Omental fat pad (tissue), 4 donors: ENCODE measurements around the gene APOL6. TPM values are rescaled to one million over a fixed set of nuclear protein-coding genes. Genes with fewer than 3 reads are reported as not detected.

Experiments used
- ATAC-seq: fragments of 150-250 bp; one replicate; pipeline ENCODE4 v1.9.1; 2016; ENCODE audit warnings: mild to moderate bottlenecking, moderate library complexity; ENCODE audit not compliant: low FRiP score
- DNase-seq: peaks from one replicate; pipeline ENCODE4 v3.0.0-alpha.2; 2019; ENCODE audit warnings: low spot score
- total RNA-seq, 4 donors: library from RNA; depleted of rRNA; stranded (reverse); fragments of >200 nt; gene quantifications; one replicate each; pipeline ENCODE4 v1.1.0, GENCODE V29; 2016
- TF ChIP-seq, protein P1 (sequence below), 3 donors: fragments of 450-650 bp; IDR thresholded peaks; one replicate each; pipeline ENCODE4 v1.5.1; 2016 to 2017; ENCODE audit warnings: antibody characterized with exemption in 3 of 3, mild to moderate bottlenecking in 3 of 3, moderate library complexity in 2 of 3

The APOL6 gene
- total RNA-seq, 4 donors from 2014 or later: 53.8 to 104 (median 75.1) TPM

DNA sequence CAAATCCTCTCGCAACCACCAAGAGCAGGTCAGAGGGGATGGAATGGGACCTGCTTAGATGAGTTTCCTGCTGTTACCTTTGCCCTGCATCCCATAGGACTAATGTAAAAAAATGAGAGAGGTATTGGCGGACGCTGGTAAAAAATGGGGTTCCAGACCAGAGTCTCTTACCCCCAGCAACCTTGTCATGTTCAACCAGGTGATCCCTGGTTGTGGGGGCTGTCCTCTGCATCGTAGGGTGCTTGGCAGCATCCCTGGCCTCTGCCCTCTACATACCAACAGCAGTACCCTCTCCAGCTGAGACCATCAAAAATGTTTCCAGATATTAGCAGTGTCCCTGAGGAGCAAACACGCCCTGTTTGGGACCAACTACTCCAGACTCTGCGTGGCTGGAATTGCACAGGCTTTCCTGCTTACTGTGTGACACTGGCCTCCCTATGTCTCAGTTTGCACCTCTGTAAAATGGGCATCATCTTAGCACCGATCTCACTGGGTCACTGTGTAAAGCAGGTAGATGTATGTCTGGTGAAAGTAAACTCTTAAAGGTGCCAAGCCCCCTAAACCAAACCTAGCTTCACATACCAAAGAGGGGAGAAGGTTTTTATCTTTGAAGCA lies 1.5 kb downstream of the APOL6 start:
- no peak for ATAC-seq
- no peak for DNase-seq
- TF ChIP-seq, protein P1, sequence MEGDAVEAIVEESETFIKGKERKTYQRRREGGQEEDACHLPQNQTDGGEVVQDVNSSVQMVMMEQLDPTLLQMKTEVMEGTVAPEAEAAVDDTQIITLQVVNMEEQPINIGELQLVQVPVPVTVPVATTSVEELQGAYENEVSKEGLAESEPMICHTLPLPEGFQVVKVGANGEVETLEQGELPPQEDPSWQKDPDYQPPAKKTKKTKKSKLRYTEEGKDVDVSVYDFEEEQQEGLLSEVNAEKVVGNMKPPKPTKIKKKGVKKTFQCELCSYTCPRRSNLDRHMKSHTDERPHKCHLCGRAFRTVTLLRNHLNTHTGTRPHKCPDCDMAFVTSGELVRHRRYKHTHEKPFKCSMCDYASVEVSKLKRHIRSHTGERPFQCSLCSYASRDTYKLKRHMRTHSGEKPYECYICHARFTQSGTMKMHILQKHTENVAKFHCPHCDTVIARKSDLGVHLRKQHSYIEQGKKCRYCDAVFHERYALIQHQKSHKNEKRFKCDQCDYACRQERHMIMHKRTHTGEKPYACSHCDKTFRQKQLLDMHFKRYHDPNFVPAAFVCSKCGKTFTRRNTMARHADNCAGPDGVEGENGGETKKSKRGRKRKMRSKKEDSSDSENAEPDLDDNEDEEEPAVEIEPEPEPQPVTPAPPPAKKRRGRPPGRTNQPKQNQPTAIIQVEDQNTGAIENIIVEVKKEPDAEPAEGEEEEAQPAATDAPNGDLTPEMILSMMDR (IDR thresholded peaks at IDR 0.05): no peak

DNA sequence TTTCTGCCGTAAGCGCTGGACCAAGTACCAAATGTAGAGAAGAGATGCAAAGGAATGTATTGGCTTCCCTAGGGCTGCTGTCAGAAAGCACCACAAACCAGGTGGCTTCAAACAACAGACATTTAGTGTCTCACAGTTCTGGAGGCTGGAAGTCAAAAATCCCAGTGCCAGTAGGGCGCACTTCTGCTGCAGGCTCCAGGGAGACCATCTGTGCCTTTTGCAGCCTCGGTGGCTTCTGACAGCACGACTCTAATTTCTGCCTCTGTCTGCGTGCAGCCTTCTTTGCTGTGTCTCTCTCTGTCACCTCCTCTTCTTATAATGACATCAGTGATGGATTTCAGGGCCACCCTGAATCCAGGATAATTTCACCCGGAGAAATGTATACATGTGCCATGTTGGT lies 2.8 kb downstream of the APOL6 start:
- no peak for DNase-seq
- TF ChIP-seq, protein P1 (IDR thresholded peaks at IDR 0.05): no peak
- no peak for ATAC-seq

DNA sequence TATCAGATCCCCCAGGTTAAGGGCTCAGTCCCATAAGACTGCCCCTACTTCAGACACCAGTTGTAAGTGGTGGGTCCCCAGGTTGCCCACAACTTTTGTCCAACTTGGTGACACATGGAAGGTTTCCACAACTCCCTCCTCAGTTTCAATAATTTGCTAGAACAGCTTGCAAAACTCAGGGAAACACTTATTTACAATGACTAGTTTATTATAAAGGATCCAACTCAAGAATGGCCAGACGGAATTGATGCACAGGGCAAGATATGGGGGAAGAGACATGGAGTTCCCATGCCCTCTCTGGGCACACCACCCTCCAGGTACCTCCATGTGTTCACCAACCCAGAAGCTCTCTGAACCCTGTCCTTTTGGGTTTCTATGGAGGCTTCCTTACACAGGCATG lies 5.6 kb downstream of the APOL6 start:
- ATAC-seq: no peak
- TF ChIP-seq, protein P1 (IDR thresholded peaks at IDR 0.05): no peak
- no peak for DNase-seq

DNA sequence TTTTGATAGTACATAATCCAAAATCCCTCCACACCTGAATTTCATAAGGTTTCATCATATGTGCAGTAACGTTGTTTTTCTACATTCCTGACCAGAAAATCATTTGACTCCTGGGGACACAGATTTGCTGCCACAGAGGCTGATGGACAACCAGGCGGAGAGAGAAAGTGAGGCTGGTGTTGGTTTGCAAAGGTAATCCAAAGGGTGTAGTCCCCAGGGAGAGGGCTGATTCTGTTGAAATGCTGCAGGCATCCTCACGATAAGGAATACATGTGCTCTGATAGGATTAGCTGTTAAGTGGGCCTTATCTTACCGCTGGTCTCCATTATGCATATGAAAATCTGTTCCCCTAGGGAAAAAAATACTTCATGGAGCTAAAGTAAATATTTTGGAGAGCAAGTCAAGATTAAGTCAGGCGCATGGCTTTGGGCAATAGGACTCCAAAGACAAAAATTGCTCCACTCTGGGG lies 8.1 kb downstream of the APOL6 start:
- ATAC-seq (no peak), DNase-seq (no peak)
- TF ChIP-seq, protein P1 (IDR thresholded peaks at IDR 0.05): no peak

DNA sequence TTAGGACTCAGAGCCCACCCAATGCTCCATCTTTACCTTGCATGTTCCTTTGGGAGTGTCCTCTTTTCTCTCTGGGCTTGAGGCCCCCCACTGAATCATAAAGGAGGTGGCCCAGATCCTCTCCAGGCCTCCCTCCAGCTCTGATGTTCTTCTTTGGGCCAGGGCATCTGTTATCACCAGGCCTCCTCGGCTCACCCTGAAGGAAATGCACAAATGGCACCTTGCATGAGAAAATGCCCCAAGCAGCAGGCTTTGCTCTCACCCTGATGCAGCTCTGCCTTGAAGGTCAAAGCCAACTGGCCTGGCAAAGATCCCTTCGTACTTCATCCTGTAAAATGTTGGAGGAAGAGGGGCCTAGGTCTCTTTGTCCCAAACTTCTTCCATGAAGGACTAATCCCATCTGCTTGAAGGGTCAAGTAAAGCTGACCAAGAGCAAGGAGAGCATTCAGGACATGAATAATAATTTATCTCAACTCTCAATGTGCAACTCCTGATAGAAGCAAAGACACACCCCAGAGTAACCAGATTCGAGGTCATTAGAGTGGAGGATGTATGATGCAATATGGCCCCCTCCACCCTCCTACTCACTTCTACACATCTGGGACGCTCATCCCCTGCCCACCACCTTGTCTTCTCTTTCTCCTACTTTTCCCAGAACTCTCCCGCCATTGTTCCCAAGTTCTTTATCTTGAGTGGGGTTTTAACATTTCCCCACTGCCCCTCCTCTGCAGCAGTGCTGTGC lies 9.5 kb downstream of the APOL6 start:
- DNase-seq (no peak), ATAC-seq (no peak)
- TF ChIP-seq, protein P1 (IDR thresholded peaks at IDR 0.05): no peak

DNA sequence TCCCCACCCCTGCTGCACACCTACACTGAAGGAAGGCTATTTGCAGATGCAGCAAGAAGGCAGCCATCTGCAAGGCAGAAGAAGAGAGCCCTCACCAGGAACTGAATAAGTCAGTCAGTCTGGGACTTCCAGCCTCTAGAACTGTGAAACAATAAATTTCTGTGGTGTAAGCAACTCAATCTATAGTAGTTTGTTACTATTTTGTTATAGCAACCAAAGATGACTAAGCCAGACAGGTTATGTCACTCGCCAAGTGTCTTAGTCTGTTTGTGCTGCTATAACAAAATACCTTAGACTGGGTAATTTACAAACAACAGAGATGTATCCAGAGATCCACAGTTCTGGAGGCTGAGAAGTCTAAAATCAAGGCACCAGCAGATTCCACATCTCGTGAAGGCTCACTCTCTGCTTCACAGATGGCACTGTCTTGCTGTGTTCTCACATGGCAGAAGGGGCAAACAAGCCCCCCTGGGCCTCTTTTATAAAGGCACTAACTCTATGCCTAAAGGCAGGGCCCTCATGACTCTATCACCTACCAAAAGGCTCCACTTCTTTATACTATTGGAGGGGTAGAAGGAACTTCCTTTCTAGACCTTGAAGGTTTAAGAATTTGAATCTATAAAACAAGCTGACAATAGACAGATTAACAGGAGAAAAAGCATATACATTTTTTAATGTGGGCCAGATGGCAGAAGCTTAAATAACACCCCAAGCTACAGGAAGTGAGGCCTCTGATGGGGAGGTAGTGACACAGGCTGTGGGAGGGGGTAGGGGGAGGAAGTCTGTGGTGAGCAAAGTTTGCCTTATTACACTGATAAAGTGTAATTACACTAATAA lies 12.3 kb downstream of the APOL6 start:
- no peak for ATAC-seq

More for the DNA sequence above, 12.3 kb downstream of the APOL6 start:
- TF ChIP-seq, protein P1 (IDR thresholded peaks at IDR 0.05): no peak
- no peak for DNase-seq
